Measurements from ENCODE around the gene RHOBTB1. TPM values are rescaled to one million over a fixed set of nuclear protein-coding genes. Genes with fewer than 3 reads are reported as not detected.
A peak's percentile ranks its signal among the peaks of the same experiment; 100 is the strongest.

Gene RHOBTB1
- total and polyA plus RNA-seq, 9 of the 15 experiments (the other 6 are each of a cell fraction or from before 2014, with no cell fraction given): 1.7 to 11.7 (median 9.3) TPM

- TF ChIP-seq, protein P1, sequence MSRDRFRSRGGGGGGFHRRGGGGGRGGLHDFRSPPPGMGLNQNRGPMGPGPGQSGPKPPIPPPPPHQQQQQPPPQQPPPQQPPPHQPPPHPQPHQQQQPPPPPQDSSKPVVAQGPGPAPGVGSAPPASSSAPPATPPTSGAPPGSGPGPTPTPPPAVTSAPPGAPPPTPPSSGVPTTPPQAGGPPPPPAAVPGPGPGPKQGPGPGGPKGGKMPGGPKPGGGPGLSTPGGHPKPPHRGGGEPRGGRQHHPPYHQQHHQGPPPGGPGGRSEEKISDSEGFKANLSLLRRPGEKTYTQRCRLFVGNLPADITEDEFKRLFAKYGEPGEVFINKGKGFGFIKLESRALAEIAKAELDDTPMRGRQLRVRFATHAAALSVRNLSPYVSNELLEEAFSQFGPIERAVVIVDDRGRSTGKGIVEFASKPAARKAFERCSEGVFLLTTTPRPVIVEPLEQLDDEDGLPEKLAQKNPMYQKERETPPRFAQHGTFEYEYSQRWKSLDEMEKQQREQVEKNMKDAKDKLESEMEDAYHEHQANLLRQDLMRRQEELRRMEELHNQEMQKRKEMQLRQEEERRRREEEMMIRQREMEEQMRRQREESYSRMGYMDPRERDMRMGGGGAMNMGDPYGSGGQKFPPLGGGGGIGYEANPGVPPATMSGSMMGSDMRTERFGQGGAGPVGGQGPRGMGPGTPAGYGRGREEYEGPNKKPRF (IDR thresholded peaks at IDR 0.05; ENCODE audit: low read depth, low read length): no peak
- TF ChIP-seq SAFB (IDR thresholded peaks at IDR 0.05; ENCODE audit: borderline replicate concordance, low read depth, low read length): no peak
- 0 out of 2 replicates have a peak, but pooled peaks have one; percentile 6 for TF ChIP-seq ZBTB33 (CRISPR knock-in tag; IDR thresholded peaks at IDR 0.05)
- TF ChIP-seq RBM39 (optimal IDR thresholded peaks at IDR 0.05; ENCODE audit: low read depth, low read length): no peak
- TF ChIP-seq ZNF354B (CRISPR knock-in tag; IDR thresholded peaks at IDR 0.05): no peak
- TF ChIP-seq, protein P2, sequence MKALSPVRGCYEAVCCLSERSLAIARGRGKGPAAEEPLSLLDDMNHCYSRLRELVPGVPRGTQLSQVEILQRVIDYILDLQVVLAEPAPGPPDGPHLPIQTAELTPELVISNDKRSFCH (CRISPR knock-in tag; IDR thresholded peaks at IDR 0.05): no peak
- TF ChIP-seq, protein P2 (tag; IDR thresholded peaks at IDR 0.05): no peak
- TF ChIP-seq ZNF436 (CRISPR knock-in tag; IDR thresholded peaks at IDR 0.05): no peak
- no peak for TF ChIP-seq ZNF444 (CRISPR knock-in tag; IDR thresholded peaks at IDR 0.05)
- TF ChIP-seq SMC3 (conservative IDR thresholded peaks at IDR 0.05; ENCODE audit: insufficient read depth, low read depth, low read length): no peak
- TF ChIP-seq MYNN (IDR thresholded peaks at IDR 0.05): no peak
- TF ChIP-seq MYNN (CRISPR knock-in tag; IDR thresholded peaks at IDR 0.05): no peak
- no peak for TF ChIP-seq FOXJ2 (tag; IDR thresholded peaks at IDR 0.05)
- TF ChIP-seq U2AF2 (optimal IDR thresholded peaks at IDR 0.05; ENCODE audit: low read depth, low read length): no peak
- peak in 1 of 2 experiments; percentile 45; a peak in 1 of 4 replicates for TF ChIP-seq FOXA3 (CRISPR knock-in tag; conservative IDR thresholded peaks at IDR 0.05 in 1 of 2, IDR thresholded peaks at IDR 0.05 in 1 of 2)
- no peak for TF ChIP-seq HEY1 (CRISPR knock-in tag; IDR thresholded peaks at IDR 0.05; ENCODE audit: borderline replicate concordance)
- TF ChIP-seq MTA3 (IDR thresholded peaks at IDR 0.05; ENCODE audit: borderline replicate concordance): no peak
- no peak for TF ChIP-seq ASH1L (IDR thresholded peaks at IDR 0.05; ENCODE audit: borderline replicate concordance, low read depth, partially characterized antibody)
- no peak for TF ChIP-seq PCBP2 (IDR thresholded peaks at IDR 0.05; ENCODE audit: low read depth, low read length, poor library complexity, severe bottlenecking)
- TF ChIP-seq CHCHD3 (CRISPR knock-in tag; IDR thresholded peaks at IDR 0.05): no peak
- no peak for TF ChIP-seq POLR2A (conservative IDR thresholded peaks at IDR 0.05)
- peak; percentile 54 for TF ChIP-seq HDAC2 (IDR thresholded peaks at IDR 0.05)
- peak; percentile 51; the same call in 1 of the 2 replicates for TF ChIP-seq ZNF24 (IDR thresholded peaks at IDR 0.05)
Measured at GRCh38 chr10:60942788-60943315, 1.1 kb downstream of the RHOBTB1 start (continued).

All from K562 (cell line).